Prostate gland (tissue), 2 donors: ENCODE measurements around the gene NCOA5.

ENCODE experiments used
- CTCF ChIP-seq, 4 experiments: fragments of 200-600 bp in 2 of 4; fragments of 450-650 bp in 2 of 4; sonication (generic) in 2 of 4; IDR thresholded peaks; 1 replicate in 3 of 4; 2 replicates in 1 of 4; pipeline ENCODE4 v1.5.1; 2016 to 2019; ENCODE audit warnings: antibody characterized with exemption in 4 of 4, mild to moderate bottlenecking in 2 of 4, moderate library complexity in 2 of 4
- POLR2A ChIP-seq: fragments of 450-650 bp; IDR thresholded peaks from one replicate; pipeline ENCODE4 v1.6.1; 2016; ENCODE audit warnings: antibody characterized with exemption, mild to moderate bottlenecking

GRCh38 chr20:46051556-46052308 is 38.0 kb downstream of the NCOA5 start:
- TF ChIP-seq CTCF (IDR thresholded peaks at IDR 0.05) = no peak
- TF ChIP-seq POLR2A = no peak
